HEK293 (cell line): ENCODE results near the gene IZUMO3.

ENCODE experiments used
- HOXA7 ChIP-seq: sonication (generic); formaldehyde crosslinking; IDR thresholded peaks from 2 replicates; pipeline ENCODE4 v1.8.1; 2022; ENCODE audit warnings: missing genetic modification reagents, borderline replicate concordance
- KLF16 ChIP-seq: fragments of 450-650 bp; formaldehyde crosslinking; IDR thresholded peaks from 2 replicates; pipeline ENCODE4 v1.5.1; 2017; ENCODE audit warnings: missing biosample characterization, missing genetic modification characterization
- SALL2 ChIP-seq: fragments of 450-650 bp; formaldehyde crosslinking; IDR thresholded peaks from 2 replicates; pipeline ENCODE4 v1.5.0; 2017; ENCODE audit warnings: missing biosample characterization, mild to moderate bottlenecking, missing genetic modification characterization, borderline replicate concordance
- YY1 ChIP-seq: fragments of 450-650 bp; formaldehyde crosslinking; IDR thresholded peaks from 2 replicates; pipeline ENCODE4 v1.5.1; 2018; ENCODE audit warnings: missing biosample characterization, missing genetic modification characterization
- ZBTB17 ChIP-seq: fragments of 450-650 bp; formaldehyde crosslinking; IDR thresholded peaks from 2 replicates; pipeline ENCODE4 v1.5.1; 2016; ENCODE audit warnings: missing biosample characterization, missing genetic modification characterization
- ZBTB48 ChIP-seq: fragments of 450-650 bp; formaldehyde crosslinking; IDR thresholded peaks from 2 replicates; pipeline ENCODE4 v1.5.1; 2016; ENCODE audit warnings: missing biosample characterization, missing genetic modification characterization
- ZNF174 ChIP-seq: fragments of 450-650 bp; formaldehyde crosslinking; IDR thresholded peaks from 2 replicates; pipeline ENCODE4 v1.5.0; 2017; ENCODE audit warnings: missing biosample characterization, mild to moderate bottlenecking, missing genetic modification characterization
- ZNF214 ChIP-seq: fragments of 450-650 bp; formaldehyde crosslinking; IDR thresholded peaks from 2 replicates; pipeline ENCODE4 v1.5.1; 2017; ENCODE audit warnings: missing biosample characterization, mild to moderate bottlenecking, missing genetic modification characterization, borderline replicate concordance
- ZNF510 ChIP-seq: fragments of 450-650 bp; formaldehyde crosslinking; IDR thresholded peaks from 2 replicates; pipeline ENCODE4 v1.5.1; 2018; ENCODE audit warnings: mild to moderate bottlenecking, missing genetic modification characterization, missing biosample characterization; ENCODE audit not compliant: insufficient replicate concordance
- TF ChIP-seq, protein P1 (sequence below): fragments of 450-650 bp; formaldehyde crosslinking; IDR thresholded peaks from 2 replicates; pipeline ENCODE4 v1.5.1; 2016; ENCODE audit warnings: missing biosample characterization, missing genetic modification characterization
- TF ChIP-seq, protein P2 (sequence below): fragments of 450-650 bp; formaldehyde crosslinking; IDR thresholded peaks from 2 replicates; pipeline ENCODE4 v1.5.1; 2016; ENCODE audit warnings: missing biosample characterization, missing genetic modification characterization, low read depth
- TF ChIP-seq, protein P3 (sequence below): fragments of 450-650 bp; formaldehyde crosslinking; IDR thresholded peaks from 2 replicates; pipeline ENCODE4 v1.5.1; 2016; ENCODE audit warnings: missing biosample characterization, missing genetic modification characterization
- TF ChIP-seq, protein P4 (sequence below): fragments of 450-650 bp; formaldehyde crosslinking; IDR thresholded peaks from 2 replicates; pipeline ENCODE4 v1.5.1; 2016; ENCODE audit warnings: missing biosample characterization, missing genetic modification characterization

DNA sequence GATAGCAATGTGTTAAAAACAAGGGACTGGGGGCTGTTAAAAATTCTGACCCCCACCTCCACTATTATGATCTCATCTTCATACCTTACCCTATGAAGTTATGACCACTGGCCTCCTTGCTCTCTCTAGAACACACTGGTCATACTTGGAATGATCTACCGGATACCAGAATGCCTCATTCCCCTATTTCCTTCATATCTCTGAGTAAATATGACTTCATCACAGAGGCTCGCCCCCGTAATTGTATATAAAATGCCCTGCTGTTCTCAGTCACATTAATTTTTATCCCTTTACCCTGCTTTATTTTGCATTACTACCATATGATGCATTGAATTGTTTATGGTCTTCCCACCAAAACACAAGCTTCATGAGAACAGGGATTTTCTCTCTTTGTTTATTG lies 29.2 kb downstream of the IZUMO3 start:
- TF ChIP-seq, protein P1, sequence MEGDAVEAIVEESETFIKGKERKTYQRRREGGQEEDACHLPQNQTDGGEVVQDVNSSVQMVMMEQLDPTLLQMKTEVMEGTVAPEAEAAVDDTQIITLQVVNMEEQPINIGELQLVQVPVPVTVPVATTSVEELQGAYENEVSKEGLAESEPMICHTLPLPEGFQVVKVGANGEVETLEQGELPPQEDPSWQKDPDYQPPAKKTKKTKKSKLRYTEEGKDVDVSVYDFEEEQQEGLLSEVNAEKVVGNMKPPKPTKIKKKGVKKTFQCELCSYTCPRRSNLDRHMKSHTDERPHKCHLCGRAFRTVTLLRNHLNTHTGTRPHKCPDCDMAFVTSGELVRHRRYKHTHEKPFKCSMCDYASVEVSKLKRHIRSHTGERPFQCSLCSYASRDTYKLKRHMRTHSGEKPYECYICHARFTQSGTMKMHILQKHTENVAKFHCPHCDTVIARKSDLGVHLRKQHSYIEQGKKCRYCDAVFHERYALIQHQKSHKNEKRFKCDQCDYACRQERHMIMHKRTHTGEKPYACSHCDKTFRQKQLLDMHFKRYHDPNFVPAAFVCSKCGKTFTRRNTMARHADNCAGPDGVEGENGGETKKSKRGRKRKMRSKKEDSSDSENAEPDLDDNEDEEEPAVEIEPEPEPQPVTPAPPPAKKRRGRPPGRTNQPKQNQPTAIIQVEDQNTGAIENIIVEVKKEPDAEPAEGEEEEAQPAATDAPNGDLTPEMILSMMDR (tag by site-specific recombination) = no peak
- TF ChIP-seq, protein P2, sequence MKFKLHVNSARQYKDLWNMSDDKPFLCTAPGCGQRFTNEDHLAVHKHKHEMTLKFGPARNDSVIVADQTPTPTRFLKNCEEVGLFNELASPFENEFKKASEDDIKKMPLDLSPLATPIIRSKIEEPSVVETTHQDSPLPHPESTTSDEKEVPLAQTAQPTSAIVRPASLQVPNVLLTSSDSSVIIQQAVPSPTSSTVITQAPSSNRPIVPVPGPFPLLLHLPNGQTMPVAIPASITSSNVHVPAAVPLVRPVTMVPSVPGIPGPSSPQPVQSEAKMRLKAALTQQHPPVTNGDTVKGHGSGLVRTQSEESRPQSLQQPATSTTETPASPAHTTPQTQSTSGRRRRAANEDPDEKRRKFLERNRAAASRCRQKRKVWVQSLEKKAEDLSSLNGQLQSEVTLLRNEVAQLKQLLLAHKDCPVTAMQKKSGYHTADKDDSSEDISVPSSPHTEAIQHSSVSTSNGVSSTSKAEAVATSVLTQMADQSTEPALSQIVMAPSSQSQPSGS = no peak
- TF ChIP-seq HOXA7 (CRISPR knock-in tag) = no peak
- TF ChIP-seq, protein P3, sequence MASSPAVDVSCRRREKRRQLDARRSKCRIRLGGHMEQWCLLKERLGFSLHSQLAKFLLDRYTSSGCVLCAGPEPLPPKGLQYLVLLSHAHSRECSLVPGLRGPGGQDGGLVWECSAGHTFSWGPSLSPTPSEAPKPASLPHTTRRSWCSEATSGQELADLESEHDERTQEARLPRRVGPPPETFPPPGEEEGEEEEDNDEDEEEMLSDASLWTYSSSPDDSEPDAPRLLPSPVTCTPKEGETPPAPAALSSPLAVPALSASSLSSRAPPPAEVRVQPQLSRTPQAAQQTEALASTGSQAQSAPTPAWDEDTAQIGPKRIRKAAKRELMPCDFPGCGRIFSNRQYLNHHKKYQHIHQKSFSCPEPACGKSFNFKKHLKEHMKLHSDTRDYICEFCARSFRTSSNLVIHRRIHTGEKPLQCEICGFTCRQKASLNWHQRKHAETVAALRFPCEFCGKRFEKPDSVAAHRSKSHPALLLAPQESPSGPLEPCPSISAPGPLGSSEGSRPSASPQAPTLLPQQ (tag by site-specific recombination) = no peak
- no peak for TF ChIP-seq SALL2
- no peak for TF ChIP-seq ZBTB17 (tag by site-specific recombination)
- TF ChIP-seq ZNF214 (tag by site-specific recombination) = no peak
- no peak for TF ChIP-seq YY1 (tag by site-specific recombination)
- no peak for TF ChIP-seq ZBTB48 (tag by site-specific recombination)
- TF ChIP-seq KLF16 (tag by site-specific recombination) = no peak
- TF ChIP-seq ZNF174 (tag by site-specific recombination) = no peak
- TF ChIP-seq, protein P4, sequence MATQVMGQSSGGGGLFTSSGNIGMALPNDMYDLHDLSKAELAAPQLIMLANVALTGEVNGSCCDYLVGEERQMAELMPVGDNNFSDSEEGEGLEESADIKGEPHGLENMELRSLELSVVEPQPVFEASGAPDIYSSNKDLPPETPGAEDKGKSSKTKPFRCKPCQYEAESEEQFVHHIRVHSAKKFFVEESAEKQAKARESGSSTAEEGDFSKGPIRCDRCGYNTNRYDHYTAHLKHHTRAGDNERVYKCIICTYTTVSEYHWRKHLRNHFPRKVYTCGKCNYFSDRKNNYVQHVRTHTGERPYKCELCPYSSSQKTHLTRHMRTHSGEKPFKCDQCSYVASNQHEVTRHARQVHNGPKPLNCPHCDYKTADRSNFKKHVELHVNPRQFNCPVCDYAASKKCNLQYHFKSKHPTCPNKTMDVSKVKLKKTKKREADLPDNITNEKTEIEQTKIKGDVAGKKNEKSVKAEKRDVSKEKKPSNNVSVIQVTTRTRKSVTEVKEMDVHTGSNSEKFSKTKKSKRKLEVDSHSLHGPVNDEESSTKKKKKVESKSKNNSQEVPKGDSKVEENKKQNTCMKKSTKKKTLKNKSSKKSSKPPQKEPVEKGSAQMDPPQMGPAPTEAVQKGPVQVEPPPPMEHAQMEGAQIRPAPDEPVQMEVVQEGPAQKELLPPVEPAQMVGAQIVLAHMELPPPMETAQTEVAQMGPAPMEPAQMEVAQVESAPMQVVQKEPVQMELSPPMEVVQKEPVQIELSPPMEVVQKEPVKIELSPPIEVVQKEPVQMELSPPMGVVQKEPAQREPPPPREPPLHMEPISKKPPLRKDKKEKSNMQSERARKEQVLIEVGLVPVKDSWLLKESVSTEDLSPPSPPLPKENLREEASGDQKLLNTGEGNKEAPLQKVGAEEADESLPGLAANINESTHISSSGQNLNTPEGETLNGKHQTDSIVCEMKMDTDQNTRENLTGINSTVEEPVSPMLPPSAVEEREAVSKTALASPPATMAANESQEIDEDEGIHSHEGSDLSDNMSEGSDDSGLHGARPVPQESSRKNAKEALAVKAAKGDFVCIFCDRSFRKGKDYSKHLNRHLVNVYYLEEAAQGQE (tag by site-specific recombination) = no peak
- no peak for TF ChIP-seq ZNF510
